GM20431 (cell line): ENCODE data around the gene ZGRF1.
"Not testable (repeated sequence)": the region's sequence is repeated elsewhere in the genome, so short reads cannot be mapped to it uniquely, and the experiment has no call there.

Experiments used
- in situ Hi-C: fragments of 300-500 bp; cut with MseI, MboI; formaldehyde crosslinking; loops from one replicate; pipeline ENCODE4 v1.15.0; 2020; ENCODE audit warnings: low sequenced_read_pairs; ENCODE audit not compliant: unreplicated experiment

Gene ZGRF1, protein sequence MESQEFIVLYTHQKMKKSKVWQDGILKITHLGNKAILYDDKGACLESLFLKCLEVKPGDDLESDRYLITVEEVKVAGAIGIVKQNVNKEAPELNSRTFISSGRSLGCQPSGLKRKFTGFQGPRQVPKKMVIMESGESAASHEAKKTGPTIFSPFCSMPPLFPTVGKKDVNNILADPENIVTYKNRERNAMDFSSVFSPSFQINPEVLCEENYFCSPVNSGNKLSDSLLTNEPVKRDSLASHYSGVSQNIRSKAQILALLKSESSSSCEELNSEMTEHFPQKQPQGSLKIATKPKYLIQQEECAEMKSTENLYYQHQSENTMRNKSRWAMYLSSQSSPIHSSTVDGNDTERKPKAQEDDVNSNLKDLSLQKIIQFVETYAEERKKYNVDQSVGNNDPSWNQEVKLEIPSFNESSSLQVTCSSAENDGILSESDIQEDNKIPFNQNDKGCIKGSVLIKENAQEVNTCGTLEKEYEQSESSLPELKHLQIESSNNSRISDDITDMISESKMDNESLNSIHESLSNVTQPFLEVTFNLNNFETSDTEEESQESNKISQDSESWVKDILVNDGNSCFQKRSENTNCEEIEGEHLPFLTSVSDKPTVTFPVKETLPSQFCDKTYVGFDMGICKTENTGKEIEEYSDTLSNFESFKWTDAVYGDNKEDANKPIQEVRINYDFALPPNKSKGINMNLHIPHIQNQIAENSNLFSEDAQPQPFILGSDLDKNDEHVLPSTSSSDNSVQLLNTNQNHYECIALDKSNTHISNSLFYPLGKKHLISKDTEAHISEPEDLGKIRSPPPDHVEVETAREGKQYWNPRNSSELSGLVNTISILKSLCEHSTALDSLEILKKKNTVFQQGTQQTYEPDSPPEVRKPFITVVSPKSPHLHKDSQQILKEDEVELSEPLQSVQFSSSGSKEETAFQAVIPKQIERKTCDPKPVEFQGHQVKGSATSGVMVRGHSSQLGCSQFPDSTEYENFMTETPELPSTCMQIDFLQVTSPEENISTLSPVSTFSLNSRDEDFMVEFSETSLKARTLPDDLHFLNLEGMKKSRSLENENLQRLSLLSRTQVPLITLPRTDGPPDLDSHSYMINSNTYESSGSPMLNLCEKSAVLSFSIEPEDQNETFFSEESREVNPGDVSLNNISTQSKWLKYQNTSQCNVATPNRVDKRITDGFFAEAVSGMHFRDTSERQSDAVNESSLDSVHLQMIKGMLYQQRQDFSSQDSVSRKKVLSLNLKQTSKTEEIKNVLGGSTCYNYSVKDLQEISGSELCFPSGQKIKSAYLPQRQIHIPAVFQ (N-terminal part only)

DNA sequence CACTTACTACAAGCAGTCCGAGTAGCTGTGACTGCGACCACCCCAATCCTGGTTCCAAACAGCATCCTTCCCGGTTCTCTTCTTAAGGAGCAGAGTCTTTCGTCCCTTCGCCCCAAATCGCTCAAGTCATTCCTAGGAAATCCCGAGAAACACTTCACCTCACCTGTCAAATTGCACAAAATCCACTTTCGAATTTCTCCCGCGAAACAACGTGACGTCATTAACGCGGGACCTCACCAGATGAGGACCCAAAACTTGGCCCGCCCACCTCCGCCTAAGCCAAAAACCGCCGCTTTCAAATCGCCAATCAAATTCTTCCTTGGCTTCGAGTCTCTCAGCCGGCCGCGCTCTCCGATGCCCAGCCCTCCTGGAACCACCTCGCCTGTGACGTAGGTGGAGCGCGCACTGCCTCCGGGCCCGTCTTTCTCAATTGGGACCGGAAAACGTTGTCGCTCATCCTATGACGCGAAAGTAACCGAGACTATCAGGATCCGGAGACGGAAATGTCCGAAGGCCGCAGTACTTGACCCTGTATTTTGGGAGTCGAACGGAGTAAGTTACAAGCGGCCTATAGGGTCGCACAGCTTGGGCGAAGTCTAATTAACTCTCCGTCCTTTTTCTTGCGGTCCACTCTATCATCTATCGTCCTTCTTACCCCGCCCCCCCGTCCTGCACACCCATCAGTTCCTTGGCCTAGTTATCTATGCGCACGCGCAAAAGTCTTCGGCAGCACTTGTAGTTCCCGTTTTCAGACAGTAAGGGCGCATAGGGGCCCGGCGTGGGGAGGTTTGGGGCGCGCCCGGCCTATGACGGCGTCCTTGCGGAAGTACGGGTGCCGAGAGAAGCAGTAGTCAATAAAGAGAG is at the start of gene ZGRF1, which contains the start of gene LARP7:
TSS of gene ZGRF1 (minus strand) at position 222 of the 864 bp plus-strand sequence. CDS start 3,733 bp downstream, outside the sequence.
TSS of gene LARP7 (plus strand) at position 456 of the 864 bp plus-strand sequence. CDS start 7,527 bp downstream, outside the sequence.
- in situ Hi-C loops, result loop anchor here (10.0 to 25.0 kb wide), 2 partner anchors 128 to 300 kb away; no protein-coding TSS in a partner anchor

DNA sequence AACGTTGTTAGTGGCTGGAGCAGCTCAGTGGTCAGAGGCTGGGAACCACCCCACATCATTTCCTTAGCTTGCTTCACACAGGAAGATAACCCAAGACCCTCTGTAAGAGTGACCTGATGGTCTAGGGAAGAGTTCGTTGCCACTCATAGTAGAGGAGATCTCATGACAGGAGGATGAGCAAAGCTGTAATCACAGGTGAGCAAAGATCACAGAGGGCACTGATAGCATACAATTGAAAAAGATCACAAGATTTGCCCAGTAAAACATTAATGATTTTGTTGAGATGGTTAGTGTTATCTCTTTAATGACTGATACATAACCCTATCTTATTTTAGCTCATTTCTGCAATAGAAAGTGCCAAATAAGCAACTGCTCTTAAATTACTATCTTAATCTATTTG is 44.3 kb upstream of the ZGRF1 start:
- in situ Hi-C loops, result no loop called here

DNA sequence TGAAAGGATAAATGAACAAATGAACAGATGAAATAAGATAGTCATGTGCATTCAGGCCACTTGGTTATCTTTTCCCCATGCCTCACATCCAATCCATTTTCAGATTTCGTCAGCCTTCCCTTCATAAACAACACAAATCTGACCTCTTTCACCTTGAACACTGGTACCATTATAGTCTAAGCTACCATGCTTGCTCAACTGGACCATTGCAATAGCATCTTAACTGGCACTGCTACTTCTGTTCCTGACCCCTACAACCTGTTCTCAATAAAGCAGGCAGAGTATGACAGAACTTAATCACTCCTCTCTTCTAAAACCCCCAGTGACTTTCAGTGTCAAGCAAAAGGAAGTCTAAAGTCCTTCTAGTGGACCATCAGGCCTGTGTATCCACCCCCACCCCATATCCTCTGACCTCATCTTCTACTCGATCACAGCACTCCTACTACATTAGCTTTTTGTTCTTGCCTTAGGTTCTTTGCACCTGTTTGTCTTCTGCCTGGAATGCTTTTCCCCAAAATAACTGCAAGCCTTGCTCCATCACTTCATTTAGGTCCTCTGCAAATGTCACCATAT is 40.9 kb upstream of the ZGRF1 start:
- in situ Hi-C loops, result no loop called here

DNA sequence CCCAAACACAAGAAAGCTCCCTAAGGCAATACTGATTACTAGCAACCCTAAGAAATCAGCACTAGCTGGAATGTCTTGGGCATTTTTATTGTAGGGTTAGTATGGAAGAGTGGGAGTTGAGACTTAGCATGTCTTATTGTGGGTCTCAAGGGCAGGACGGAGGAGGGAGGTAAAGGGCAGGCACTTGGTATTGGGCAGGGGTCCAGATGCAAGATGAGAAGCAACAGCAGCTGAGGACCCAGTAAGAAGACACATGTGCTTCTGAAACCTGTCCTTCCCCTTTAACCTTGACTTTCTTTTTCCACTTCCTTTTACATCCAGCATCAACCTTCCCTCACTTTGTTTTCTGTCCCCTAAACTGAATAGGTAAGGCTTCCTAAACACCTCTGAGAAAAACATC is 37.7 kb upstream of the ZGRF1 start:
- in situ Hi-C loops, result no loop called here

DNA sequence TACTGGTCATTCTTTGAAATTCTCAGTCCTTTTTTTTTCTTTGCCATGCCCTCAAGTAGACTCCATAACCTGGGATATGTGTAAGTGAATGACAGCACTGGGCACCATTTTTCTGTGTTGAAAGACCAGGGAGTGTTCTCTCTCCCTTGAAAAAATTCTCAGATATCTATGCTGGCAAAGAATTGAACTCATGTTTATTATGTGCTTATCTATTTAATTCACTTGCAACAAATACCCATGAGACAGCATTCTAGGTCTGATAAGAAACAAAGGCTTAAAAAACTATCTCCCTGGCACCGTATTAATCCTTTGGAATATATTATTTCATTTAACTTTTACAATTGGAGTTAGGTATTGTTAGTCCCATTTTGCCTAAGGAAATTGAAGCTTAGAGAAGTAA is 37.0 kb upstream of the ZGRF1 start:
- in situ Hi-C loops, result no loop called here

DNA sequence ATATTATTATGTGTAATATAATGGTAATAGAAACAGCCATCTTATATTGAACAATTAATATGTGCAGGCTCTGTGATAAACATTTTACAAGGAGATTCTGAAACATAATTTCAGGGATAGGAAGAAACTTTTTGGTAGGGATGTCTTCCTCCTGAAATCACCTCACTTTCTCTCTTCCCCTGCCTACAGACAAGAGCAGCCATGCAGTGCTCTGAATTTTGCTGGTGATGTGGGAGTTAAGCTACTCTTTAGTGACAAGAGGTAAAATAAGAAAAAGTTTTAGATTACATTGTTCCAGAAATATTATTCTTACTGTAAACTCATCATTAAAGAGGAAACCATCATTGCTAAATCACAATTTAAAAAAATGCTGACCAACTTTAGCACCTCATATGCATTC is 36.4 kb upstream of the ZGRF1 start:
- in situ Hi-C loops, result no loop called here

DNA sequence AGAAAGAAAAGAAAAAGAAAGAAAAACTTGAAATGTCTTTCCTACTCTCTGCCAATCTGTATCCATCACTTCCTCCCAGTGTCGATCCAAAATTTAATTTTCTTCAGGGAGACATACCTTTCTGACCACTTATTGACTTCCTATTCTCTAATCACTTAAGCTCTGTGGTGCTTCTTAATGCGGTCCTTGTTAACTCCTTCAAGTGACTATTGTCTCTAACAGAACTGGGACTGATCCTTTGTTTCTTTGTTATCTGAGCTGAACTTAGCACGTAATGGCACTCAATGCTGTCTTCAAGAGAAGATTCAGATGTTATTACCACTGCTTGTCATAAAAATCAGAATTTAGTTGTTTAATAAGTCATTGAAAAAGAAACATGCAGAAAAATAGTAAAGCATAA is 31.4 kb upstream of the ZGRF1 start:
- in situ Hi-C loops, result no loop called here

DNA sequence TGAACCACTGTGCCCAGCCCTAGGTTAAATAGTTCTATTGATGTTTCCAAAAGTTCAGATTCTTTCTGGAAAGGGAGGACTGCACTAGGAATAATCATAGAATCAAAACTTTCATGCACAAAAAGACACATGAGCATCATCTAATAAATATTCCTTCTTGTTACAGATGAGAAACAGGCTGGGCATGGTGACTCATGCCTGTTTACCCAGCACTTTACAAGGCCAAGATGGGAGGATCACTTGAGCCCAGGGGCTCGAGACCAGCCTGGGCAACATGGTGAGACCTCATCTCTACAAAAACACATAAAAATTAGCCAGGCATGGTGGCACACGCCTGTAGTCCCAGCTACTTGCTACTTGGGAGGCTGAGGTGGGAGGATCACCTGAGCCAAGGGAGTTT is 27.9 kb upstream of the ZGRF1 start:
- in situ Hi-C loops, result no loop called here

DNA sequence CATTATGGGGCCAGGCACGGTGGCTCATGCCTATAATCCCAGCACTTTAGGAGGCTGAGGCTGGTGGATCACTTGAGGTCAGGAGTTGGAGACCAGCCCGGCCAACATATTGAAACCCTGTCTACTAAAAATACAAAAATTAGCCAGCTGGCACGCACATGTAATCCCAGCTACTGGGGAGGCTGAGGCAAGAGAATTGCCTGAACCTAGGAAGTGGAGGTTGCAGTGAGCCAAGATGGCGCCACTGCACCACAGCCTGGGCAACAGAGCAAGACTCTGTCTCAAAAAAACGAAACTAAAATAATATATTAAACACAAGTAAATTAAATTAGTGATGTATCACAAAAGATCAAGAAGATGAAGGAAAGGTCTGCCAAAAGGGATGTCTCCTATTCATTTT is 19.4 kb upstream of the ZGRF1 start:
- in situ Hi-C loops, result not testable (repeated sequence)

DNA sequence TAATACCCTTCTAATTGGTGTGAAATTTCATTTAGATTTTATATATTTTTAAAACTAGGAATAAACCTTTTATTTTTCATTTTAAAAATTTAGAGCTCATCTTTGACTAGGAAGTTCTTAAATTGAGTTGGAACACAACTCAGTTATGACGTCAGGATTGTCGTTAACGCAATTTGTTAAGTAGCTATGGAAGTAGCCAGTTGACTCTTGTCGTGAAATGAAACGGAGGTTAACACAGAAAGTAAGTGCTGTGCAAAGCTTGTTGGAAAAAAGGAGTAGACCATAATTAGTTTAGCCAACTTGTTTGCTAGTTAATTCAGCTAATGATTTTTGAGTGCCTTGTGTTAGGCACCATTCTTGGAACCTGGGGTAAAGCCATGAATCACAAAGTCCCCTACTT is 18.6 kb upstream of the ZGRF1 start:
- in situ Hi-C loops, result no loop called here

DNA sequence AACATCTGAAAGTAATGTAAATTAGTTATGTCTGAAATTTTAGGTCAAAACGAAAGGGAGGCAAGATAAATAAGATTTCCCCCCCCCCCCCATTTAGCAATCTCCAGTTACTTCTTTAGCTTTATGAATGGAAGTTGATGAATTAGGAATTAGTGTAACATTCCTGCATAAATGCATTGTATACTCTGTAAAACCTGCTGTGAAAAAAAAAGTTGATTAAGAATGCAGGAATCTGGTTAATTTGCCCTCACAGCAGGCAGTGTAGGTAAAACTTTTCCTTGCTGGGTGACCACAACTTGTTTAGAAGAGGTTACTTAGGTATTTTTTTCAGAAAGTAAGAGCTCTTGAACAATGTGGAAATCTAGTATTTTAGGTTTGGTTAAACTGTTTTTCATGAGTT is 15.5 kb upstream of the ZGRF1 start:
- in situ Hi-C loops, result no loop called here

DNA sequence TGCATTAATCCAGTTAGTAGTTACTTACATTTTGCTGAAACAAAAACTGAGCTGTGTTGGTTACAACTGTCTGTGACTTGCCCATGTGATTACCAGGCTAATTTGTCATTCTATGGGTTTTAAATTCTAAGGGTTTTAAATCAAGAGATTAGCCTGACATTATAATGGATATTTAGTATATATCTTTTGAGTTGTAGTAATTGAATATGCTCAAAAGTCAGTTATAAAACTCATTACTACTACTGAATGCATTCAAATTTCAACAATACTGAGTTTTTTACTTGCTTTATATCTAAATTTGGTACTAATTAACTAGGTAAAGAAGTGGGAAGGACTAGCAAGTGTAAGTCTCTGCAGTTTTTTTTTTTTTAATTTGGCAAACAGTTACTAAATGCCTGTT is 14.9 kb upstream of the ZGRF1 start:
- in situ Hi-C loops, result no loop called here

DNA sequence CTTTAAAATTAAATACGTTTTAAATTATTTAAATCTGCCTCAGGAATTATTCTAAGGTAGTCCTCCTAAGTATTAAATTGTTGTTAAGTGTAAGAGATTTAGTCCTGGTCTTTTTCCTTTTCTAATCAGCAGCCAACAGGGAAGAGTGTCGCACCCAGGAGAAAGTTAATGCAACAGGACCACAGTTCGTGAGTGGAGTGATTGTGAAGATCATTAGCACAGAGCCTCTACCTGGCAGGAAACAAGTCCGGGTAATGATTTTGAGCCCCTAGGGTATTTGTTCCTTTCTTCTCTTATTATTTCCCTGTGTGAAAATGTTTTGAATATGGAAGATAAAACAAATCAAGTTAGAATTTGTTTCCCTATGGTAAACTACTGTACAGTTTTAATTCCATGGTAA is 13.6 kb upstream of the ZGRF1 start:
- in situ Hi-C loops, result no loop called here

DNA sequence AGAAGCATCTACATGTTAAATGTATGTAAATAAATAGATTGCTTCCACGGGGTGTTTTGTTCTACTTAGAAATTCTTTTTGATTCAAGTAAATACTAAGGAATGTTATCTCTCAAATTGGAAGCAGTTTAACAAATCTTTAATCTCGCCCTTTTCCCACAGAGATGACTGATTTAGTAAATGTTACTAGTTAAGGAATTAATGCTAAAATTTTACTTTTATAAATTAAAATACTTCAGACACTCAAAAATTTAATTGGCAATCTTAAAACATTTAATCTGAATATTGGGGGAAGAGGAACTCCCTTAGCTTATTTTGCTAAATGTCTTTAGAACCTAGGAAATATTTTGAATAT is 12.3 kb upstream of the ZGRF1 start:
- in situ Hi-C loops, result loop anchor here (25.0 kb wide), 1 partner anchor 288 kb away; no protein-coding TSS in a partner anchor

DNA sequence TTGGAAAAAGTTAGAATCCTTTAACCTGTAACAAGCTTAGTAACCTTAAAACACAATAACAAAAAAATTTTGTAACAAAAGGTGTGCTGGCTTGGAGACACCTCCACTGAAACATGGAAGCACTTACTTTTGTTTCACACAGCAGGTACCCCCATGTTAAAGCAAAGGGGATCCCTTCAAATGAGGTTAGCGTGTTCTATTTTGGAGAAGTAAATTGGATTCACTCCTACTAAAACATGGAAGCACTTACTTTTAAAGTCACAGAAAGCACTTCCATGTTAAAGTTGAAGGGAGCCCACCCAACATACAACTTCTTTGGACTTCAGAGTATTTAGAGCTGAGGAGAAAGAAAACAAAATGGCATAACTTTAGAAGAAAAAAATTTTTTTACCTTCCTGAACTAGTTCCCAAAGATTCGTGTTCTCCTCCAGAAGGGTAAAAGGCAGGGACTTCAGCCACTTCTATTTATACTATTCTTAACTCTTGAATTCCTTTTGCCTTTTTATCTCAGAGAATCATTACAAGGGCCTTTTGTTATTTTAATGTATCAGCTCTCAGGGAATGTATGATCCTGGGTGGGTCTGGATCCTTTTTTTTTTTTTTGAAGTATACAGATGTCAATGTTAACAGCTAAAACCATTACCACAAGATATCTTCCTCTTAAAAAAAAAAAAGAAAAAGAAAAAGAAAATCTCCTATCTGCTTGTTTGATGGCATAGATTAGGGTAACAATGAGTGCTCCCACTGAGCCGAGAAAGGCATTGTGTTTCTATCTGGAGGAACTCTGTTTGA is 11.8 kb upstream of the ZGRF1 start:
- in situ Hi-C loops, result loop anchor here (25.0 kb wide), 1 partner anchor 289 kb away; no protein-coding TSS in a partner anchor

DNA sequence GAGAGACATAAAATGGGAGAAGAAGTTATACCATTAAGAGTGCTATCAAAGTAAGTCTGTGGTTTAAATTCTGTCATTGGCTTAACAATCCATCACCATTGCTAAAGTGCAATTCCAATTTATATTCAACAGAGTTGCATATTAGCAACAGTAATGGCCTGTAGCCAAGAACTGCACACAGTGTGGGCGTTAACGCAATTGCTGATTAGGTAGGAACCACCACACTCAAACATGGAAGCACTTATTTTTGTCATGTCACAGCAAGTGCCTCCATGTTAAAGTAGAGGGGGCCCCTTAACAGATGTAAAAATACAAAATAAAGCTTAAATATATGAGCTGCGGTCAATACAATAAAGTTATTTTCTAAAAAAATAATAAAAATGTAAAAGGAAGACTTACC is 11.1 kb upstream of the ZGRF1 start:
- in situ Hi-C loops, result loop anchor here (25.0 kb wide), 1 partner anchor 290 kb away; no protein-coding TSS in a partner anchor

DNA sequence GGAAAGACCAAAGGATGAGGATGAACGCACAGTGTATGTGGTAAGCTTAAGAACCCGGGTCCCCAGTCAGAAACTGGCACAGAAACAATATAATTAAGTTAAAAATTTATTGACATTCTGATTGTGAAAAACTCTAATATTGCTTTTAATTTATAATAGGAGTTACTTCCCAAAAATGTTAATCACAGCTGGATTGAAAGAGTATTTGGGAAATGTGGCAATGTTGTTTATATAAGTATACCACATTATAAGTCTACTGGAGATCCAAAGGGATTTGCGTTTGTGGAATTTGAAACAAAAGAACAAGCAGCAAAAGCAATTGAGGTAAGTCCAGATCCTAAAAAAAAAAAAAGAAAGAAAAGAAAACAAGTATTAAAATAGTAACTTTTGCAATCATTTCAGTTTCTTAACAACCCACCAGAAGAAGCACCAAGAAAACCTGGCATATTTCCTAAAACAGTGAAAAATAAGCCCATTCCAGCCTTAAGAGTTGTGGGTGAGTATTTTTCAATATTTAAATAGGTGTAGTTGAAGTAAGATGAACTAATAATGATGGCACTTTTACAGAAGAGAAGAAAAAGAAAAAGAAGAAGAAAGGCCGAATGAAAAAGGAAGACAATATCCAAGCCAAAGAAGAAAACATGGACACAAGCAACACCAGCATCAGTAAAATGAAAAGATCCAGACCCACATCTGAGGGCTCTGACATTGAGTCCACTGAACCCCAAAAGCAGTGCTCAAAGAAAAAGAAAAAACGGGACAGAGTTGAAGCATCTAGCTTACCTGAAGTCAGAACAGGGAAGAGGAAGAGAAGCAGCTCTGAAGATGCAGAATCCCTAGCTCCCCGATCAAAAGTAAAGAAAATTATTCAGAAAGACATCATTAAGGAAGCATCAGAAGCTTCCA is 10.2 kb upstream of the ZGRF1 start:
- in situ Hi-C loops, result loop anchor here (25.0 kb wide), 1 partner anchor 290 kb away; no protein-coding TSS in a partner anchor
